Brain microvascular endothelial cell (primary cell): ENCODE results near the gene STX17.

ENCODE experiments used
- DNase-seq: peaks from one replicate; pipeline ENCODE4 v3.0.0-alpha.2; 2020
- H3K27ac ChIP-seq: fragments of 250-450 bp; sonication (Bioruptor Pico); 2 replicates; pipeline ENCODE4 v1.5.1; 2020; ENCODE audit warnings: mild to moderate bottlenecking, moderate library complexity
- H3K27me3 ChIP-seq: fragments of 250-450 bp; sonication (Bioruptor Pico); replicated peaks from 2 replicates; pipeline ENCODE4 v1.5.1; 2020; ENCODE audit warnings: mild to moderate bottlenecking
- H3K36me3 ChIP-seq: fragments of 250-450 bp; sonication (Bioruptor Pico); replicated peaks from 2 replicates; pipeline ENCODE4 v1.5.1; 2020; ENCODE audit warnings: mild to moderate bottlenecking
- H3K4me3 ChIP-seq: 2 replicates; pipeline ENCODE4 v1.5.1; 2011; ENCODE audit warnings: low read depth, mild to moderate bottlenecking, control low read depth, low read length, moderate library complexity
- in situ Hi-C: cut with HindIII; loops from 2 replicates; pipeline ENCODE4 v1.10.0; 2017; ENCODE audit warnings: low sequenced_read_pairs, low pct_ligation_motif_present
- TF ChIP-seq, protein P1 (sequence below): IDR thresholded peaks from 2 replicates; pipeline ENCODE4 v1.5.1; 2011; ENCODE audit warnings: low read depth, mild to moderate bottlenecking, moderate library complexity, low read length, control low read depth, inconsistent platforms; ENCODE audit errors: missing control alignments

Gene STX17

GRCh38 chr9:99911600-99911999 is 5.1 kb downstream of the STX17 start:
- no peaks in the 10 kb centered on the region for H3K36me3 ChIP-seq
- TF ChIP-seq, protein P1, sequence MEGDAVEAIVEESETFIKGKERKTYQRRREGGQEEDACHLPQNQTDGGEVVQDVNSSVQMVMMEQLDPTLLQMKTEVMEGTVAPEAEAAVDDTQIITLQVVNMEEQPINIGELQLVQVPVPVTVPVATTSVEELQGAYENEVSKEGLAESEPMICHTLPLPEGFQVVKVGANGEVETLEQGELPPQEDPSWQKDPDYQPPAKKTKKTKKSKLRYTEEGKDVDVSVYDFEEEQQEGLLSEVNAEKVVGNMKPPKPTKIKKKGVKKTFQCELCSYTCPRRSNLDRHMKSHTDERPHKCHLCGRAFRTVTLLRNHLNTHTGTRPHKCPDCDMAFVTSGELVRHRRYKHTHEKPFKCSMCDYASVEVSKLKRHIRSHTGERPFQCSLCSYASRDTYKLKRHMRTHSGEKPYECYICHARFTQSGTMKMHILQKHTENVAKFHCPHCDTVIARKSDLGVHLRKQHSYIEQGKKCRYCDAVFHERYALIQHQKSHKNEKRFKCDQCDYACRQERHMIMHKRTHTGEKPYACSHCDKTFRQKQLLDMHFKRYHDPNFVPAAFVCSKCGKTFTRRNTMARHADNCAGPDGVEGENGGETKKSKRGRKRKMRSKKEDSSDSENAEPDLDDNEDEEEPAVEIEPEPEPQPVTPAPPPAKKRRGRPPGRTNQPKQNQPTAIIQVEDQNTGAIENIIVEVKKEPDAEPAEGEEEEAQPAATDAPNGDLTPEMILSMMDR = no peak
- in situ Hi-C loops = no loop called here
- no peak for DNase-seq
- no peak overlapping the region for H3K4me3 ChIP-seq
- H3K27me3 ChIP-seq = no peaks in the 10 kb centered on the region
- H3K27ac ChIP-seq = no peak overlapping the region

DNA sequence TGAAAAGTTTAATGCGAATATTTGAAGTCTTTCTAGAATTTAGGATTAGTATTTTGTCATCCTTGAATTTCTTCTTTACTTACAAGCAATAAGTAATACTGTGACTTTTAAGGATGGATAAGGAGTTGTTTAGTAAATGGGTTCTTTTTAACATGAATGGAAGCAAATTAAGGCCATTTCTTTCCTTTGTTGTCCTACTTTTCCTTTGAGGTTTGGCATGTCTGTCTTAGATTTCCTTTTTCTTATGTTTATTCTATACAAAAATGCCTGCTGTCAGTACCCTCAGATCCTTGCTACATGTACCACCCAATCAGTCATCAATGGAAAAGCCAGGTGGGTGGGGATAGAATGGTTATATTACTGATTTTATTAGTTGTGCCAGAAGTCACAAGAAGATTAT is 10.2 kb downstream of the STX17 start:
- H3K36me3 ChIP-seq = no peaks in the 10 kb centered on the region
- no peak overlapping the region for H3K27ac ChIP-seq
- no peak overlapping the region for H3K4me3 ChIP-seq
- in situ Hi-C loops = no loop called here
- no peak for DNase-seq
- no peaks in the 10 kb centered on the region for H3K27me3 ChIP-seq
- TF ChIP-seq, protein P1 = no peak

- Histone ChIP-seq H3K27ac (no peak overlapping the region), H3K27me3 (no peaks in the 10 kb centered on the region), H3K4me3 (no peak overlapping the region), H3K36me3 (no peaks in the 10 kb centered on the region)
- TF ChIP-seq, protein P1 = no peak
- no peak for DNase-seq
- in situ Hi-C loops = no loop called here
Measured at GRCh38 chr9:99918134-99918533, 11.7 kb downstream of the STX17 start.

- Histone ChIP-seq H3K27me3 (no peaks in the 10 kb centered on the region), H3K4me3 (no peak overlapping the region), H3K27ac (no peak overlapping the region), H3K36me3 (no peaks in the 10 kb centered on the region)
- in situ Hi-C loops = no loop called here
- no peak for DNase-seq
- TF ChIP-seq, protein P1 = no peak
Measured at GRCh38 chr9:99919930-99920329, 13.5 kb downstream of the STX17 start.

GRCh38 chr9:99921875-99922710 is 15.6 kb downstream of the STX17 start:
- no peak overlapping the region for H3K4me3 ChIP-seq
- in situ Hi-C loops = no loop called here
- no peak for DNase-seq
- no peaks in the 10 kb centered on the region for H3K36me3 ChIP-seq
- H3K27me3 ChIP-seq = no peaks in the 10 kb centered on the region
- H3K27ac ChIP-seq = no peak overlapping the region
- TF ChIP-seq, protein P1 = no peak

- Histone ChIP-seq H3K36me3 (no peaks in the 10 kb centered on the region), H3K4me3 (no peak overlapping the region), H3K27ac (no peak overlapping the region), H3K27me3 (no peaks in the 10 kb centered on the region)
- in situ Hi-C loops = no loop called here
- TF ChIP-seq, protein P1 = no peak
- DNase-seq = no peak
Measured at GRCh38 chr9:99922711-99923030, 16.2 kb downstream of the STX17 start.
